Measurements from ENCODE around the gene MAPRE2.

GRCh38 chr18:35172451-35173035 is 131.3 kb downstream of the MAPRE2 start:
- TF ChIP-seq TEAD4 (IDR thresholded peaks at IDR 0.05) (no peak), REST (IDR thresholded peaks at IDR 0.05; ENCODE audit: low read depth) (no peak), EP300 (IDR thresholded peaks at IDR 0.05; ENCODE audit: borderline replicate concordance) (no peak), CREB1 (IDR thresholded peaks at IDR 0.05; ENCODE audit: low read depth) (no peak), FOXM1 (IDR thresholded peaks at IDR 0.05; ENCODE audit: borderline replicate concordance, low read depth) (no peak), MAX (IDR thresholded peaks at IDR 0.05) (no peak), EGR1 (IDR thresholded peaks at IDR 0.05) (no peak), CEBPB (IDR thresholded peaks at IDR 0.05) (no peak), RAD21 (IDR thresholded peaks at IDR 0.05; ENCODE audit: low read depth) (no peak), USF1 (IDR thresholded peaks at IDR 0.05) (no peak), TAF1 (IDR thresholded peaks at IDR 0.05; ENCODE audit: low read depth) (no peak), YY1 (IDR thresholded peaks at IDR 0.05; ENCODE audit: low read depth) (no peak), ZBTB7A (IDR thresholded peaks at IDR 0.05; ENCODE audit: low read depth) (no peak)
